Lower leg skin (tissue), 4 donors: ENCODE data around the gene TIMM23B. TPM values are rescaled to one million over a fixed set of nuclear protein-coding genes. Genes with fewer than 3 reads are reported as not detected.
"Not testable (repeated sequence)": the region's sequence is repeated elsewhere in the genome, so short reads cannot be mapped to it uniquely, and the experiment has no call there.

Experiments used
- DNase-seq, 2 donors: peaks; one replicate each; pipeline ENCODE4 v3.0.0-alpha.2; 2019; ENCODE audit warnings: low spot score in 2 of 2
- H3K4me3 ChIP-seq: fragments of 200-600 bp; sonication (generic); 2 replicates; pipeline ENCODE4 v1.5.1; 2017; ENCODE audit warnings: mild to moderate bottlenecking, low read depth; ENCODE audit not compliant: poor library complexity, severe bottlenecking
- CTCF ChIP-seq, 3 donors: fragments of 450-650 bp; IDR thresholded peaks; one replicate each; pipeline ENCODE4 v1.5.1; 2016; ENCODE audit warnings: antibody characterized with exemption in 3 of 3, mild to moderate bottlenecking in 3 of 3, moderate library complexity in 2 of 3
- POLR2A ChIP-seq, 2 donors: fragments of 450-650 bp; IDR thresholded peaks; one replicate each; pipeline ENCODE4 v1.6.1; 2016 to 2017; ENCODE audit warnings: antibody characterized with exemption in 2 of 2, mild to moderate bottlenecking in 1 of 2, moderate library complexity in 1 of 2
- WGBS, 2 donors: methylation state at CpG; one replicate each; pipeline ENCODE4 v1.1.5; 2018; 5-methylcytosine and 5-hydroxymethylcytosine counted together
- intact Hi-C: fragments of 100-400 bp; cut with DNase I; formaldehyde crosslinking; loops from one replicate; pipeline ENCODE4 v1.15.0; 2023; ENCODE audit warnings: low total_unique reads
- total RNA-seq, 4 donors: library from RNA; depleted of rRNA; stranded (reverse); fragments of >200 nt; gene quantifications; one replicate each; pipeline ENCODE4 v1.1.0, GENCODE V29; 2016

TIMM23B gene
- total RNA-seq, 4 donors from 2014 or later: 9.3 to 22.0 (median 14.1) TPM

GRCh38 chr10:50019279-50019678 is 77.4 kb downstream of the TIMM23B start:
- intact Hi-C loops, DNase-seq, H3K4me3 ChIP-seq: not testable (repeated sequence)
- 86 to 97% methylated on average over 2 of the region's 3 CpGs for WGBS, 2 donors

GRCh38 chr10:50020451-50021024 is 78.7 kb downstream of the TIMM23B start:
- 85 to 92% methylated on average over 10 to 11 of the region's 13 CpGs for WGBS, 2 donors
- H3K4me3 ChIP-seq, DNase-seq, intact Hi-C loops: not testable (repeated sequence)

- 91 to 95% methylated on average over 3 of the region's 3 CpGs for WGBS, 2 donors
- TF ChIP-seq CTCF (IDR thresholded peaks at IDR 0.05) (no peak), POLR2A (IDR thresholded peaks at IDR 0.05) (no peak)
- intact Hi-C loops: no loop called here
- no peak for DNase-seq
- H3K4me3 ChIP-seq: no peak overlapping the region
Measured at GRCh38 chr10:50021646-50022045, 79.8 kb downstream of the TIMM23B start.

Other genes starting within 250 kb of the TIMM23B start
- under 1 TPM in 2 of 4 donors, not detected in 2; 0.10 to 0.16 TPM for gene OGDHL, start 179.7 kb upstream of the TIMM23B start, total RNA-seq
- gene PARG, start within 50 bp of the TIMM23B start, total RNA-seq: 10 to 100 TPM; 18.1 to 26.6 (median 21.3) TPM
- gene AGAP6, start 46.4 kb downstream of the TIMM23B start, total RNA-seq: 10 to 100 TPM in 2 of 4 donors, 1 to 10 TPM in 2; 7.7 to 20.6 (median 9.3) TPM
- gene WASHC2A, start 125.9 kb downstream of the TIMM23B start, total RNA-seq: 10 to 100 TPM; 30.9 to 38.1 (median 31.3) TPM